LNCaP clone FGC (cell line): ENCODE results near the gene FMN1.

ENCODE experiments used
- DNase-seq: peaks from one replicate; pipeline ENCODE4 v3.0.0-alpha.2; 2011; ENCODE audit warnings: low read depth
- H3K4me3 ChIP-seq: 2 replicates; pipeline ENCODE4 v1.5.1; 2011; ENCODE audit warnings: mild to moderate bottlenecking, low read depth, low read length, control low read depth
- TF ChIP-seq, protein P1 (sequence below): IDR thresholded peaks from 2 replicates; pipeline ENCODE4 v1.5.1; 2012; ENCODE audit warnings: mild to moderate bottlenecking; ENCODE audit not compliant: control insufficient read depth, insufficient read depth; ENCODE audit errors: extremely low read depth

Gene FMN1

DNA sequence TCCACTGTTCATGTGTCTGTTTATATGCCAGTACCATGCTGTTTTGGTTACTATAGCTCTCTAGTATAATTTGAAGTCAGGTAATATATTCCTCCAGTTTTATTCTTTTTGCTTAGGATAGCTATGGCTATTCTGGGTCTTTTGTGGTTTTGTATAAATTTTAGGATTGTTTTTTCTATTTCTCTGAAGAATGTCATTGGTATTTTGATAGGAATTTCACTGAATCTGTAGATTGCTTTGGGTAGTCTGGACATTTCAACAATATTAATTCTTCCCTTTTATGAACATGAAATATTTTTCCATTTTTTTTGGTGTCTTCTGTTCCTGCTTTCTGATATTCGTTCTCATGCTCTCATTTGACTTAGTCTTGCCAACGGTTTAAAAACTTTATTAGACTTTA is 437.1 kb downstream of the FMN1 start:
- no peak overlapping the region for H3K4me3 ChIP-seq
- TF ChIP-seq, protein P1, sequence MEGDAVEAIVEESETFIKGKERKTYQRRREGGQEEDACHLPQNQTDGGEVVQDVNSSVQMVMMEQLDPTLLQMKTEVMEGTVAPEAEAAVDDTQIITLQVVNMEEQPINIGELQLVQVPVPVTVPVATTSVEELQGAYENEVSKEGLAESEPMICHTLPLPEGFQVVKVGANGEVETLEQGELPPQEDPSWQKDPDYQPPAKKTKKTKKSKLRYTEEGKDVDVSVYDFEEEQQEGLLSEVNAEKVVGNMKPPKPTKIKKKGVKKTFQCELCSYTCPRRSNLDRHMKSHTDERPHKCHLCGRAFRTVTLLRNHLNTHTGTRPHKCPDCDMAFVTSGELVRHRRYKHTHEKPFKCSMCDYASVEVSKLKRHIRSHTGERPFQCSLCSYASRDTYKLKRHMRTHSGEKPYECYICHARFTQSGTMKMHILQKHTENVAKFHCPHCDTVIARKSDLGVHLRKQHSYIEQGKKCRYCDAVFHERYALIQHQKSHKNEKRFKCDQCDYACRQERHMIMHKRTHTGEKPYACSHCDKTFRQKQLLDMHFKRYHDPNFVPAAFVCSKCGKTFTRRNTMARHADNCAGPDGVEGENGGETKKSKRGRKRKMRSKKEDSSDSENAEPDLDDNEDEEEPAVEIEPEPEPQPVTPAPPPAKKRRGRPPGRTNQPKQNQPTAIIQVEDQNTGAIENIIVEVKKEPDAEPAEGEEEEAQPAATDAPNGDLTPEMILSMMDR = no peak
- DNase-seq = no peak

DNA sequence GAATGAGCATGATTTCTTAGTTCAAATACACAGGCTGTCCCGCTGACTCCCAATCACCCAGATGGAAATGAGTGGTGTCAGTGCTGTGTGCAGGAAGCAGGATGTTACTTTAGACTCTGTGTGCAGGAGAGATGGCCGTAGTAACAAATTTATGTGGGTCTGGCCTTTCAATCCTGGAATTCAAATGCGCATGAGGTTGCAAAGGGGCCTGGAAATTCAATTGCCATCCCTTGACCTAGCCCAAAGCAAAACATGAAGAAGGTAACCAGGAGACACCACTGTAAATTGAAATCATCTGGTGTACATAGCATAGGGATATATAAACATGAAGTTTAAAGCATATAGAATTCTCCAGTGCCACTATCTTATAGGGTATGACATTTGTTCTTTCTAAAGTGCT is 443.5 kb downstream of the FMN1 start:
- no peak overlapping the region for H3K4me3 ChIP-seq
- no peak for DNase-seq
- TF ChIP-seq, protein P1 = no peak

DNA sequence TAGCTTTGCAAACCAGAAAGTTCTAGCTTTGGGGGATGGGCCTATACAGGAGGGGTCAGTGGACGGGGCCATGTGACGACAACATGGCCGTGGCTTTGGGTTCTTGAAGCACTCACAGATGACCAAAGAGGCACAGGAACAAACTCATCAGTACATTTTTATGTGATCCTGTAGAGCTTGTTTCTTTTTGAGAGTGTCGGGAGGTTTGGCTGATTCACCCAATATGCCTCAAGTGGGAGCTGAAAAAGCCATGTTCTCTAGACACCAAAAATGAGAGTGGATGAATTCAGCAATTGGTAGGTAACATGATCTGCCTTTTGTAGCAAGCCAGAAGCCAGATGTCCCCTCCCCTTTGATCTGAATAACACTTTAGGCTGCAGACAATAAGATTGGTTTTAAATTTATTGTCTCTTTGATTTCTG is 446.6 kb downstream of the FMN1 start:
- H3K4me3 ChIP-seq = no peak overlapping the region
- DNase-seq = no peak
- TF ChIP-seq, protein P1 = no peak

DNA sequence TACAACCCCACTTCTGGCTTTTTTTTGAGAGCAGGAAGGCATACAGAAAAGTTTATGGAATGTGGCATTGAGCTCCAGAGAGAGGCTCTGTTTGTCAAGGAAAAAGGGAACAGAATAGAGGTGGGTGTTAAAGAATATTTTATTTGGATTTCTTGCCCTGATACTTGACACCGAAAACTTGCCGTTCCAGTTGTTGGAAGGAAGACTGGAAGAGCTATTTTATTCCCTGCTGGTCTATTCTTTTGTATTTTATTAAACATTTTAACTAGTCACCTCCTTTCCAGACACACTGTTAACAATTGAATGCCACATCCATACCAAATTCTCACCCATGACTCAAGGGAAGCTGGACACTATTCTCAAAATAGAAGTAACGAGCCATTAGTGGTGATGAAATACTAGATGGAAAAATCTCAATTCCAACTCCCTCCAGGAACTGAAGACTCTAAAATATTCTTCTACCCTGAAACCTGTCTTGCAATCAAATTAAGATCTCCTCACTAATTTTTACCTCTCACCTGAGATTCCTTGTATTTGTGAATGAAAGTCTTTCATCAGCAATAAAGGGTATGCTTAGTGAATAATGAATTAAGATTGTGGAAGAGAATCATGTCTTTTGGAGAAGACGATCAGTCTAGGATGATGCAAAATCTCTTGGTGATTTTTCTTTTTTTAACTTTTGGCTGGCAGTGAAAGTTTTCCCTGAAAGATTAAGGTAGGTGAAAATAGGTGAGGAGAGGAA is 448.2 kb downstream of the FMN1 start:
- TF ChIP-seq, protein P1 = no peak
- DNase-seq = no peak

DNA sequence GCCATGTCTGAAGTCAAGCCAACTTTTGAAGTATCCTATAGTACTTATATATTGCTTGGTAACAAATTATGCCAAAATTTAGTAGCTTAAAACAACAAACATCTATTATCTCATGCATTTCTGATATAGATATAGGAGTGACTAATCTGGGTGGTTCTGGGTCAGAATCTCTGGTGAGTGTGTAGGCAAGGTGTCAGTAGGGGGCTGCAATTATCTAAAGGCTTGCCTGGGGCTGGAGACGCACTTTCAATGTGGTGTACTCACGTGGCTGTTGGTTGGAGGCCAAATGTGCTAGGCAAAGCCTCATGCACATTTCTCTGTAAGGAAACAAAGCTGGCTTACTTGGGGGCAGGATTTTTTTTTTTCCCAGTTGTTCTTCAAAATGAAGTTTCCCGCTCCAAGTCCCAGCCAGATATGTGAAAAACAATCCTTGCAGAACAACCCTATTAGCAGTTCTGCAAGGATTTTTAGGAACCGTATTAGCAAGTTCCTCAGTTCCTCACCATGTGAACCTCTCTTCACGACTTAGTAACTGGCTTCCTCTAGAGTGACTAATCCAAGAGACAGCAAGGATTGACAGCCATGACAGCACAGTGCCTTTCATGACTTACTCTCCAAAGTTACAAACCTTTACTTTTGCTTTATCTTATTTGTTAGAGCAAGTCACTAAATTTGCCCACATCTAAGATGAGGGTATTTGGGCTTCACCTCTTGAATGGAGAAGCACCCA is 450.9 kb downstream of the FMN1 start:
- H3K4me3 ChIP-seq = no peak overlapping the region
- TF ChIP-seq, protein P1 = no peak
- DNase-seq = no peak

More for the DNA sequence above, 448.2 kb downstream of the FMN1 start:
- H3K4me3 ChIP-seq = no peak overlapping the region

DNA sequence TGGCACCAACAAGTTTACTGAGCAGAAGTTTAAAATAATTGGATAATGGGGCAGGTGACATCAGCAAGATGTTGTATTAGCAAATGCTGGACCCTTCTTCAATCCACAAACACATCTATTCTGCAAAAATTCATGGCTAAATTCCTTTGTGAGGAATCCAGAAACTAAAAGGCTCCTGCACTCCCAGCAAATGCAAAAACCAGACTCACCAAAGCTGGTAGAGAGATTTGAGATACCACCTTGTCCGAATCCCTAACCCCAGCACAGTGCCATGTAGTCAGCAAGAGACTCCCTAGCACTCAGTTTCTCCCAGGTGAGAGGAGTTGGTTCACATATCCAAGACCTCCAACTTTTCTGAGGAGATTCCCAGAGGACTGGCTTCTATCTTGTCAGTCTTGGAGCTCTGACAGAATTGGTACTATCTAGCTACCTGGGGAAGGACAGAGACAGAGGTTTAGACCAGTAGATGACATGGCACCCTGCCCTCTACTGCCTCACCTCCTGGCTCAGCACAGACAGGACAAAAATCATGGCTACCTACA is 454.9 kb downstream of the FMN1 start:
- TF ChIP-seq, protein P1 = no peak
- no peak overlapping the region for H3K4me3 ChIP-seq
- no peak for DNase-seq
